Measurements from ENCODE around the gene SLK.

SLK gene

GRCh38 chr10:103936022-103936421, 30.9 kb upstream of the SLK start:
- Histone ChIP-seq H3F3A (ENCODE audit: insufficient read depth, low read length) (no peaks in the 10 kb centered on the region), H3K4me1 (ENCODE audit: low read length) (no peaks in the 10 kb centered on the region), H3K36me3 (replicated peaks; ENCODE audit: insufficient read depth, low read length) (no peaks in the 10 kb centered on the region), H2AFZ (ENCODE audit: low read length) (no peak overlapping the region), H3K9me2 (replicated peaks; ENCODE audit: insufficient read depth, low read length) (no peaks in the 10 kb centered on the region), H3K4me3 (ENCODE audit: low read length) (no peak overlapping the region), H4K20me1 (ENCODE audit: insufficient read depth, low read length) (no peaks in the 10 kb centered on the region), H3K4me2 (ENCODE audit: low read depth, low read length) (no peak overlapping the region), H3K79me2 (ENCODE audit: low read length) (no peaks in the 10 kb centered on the region), H3K27ac (ENCODE audit: low read length) (no peak overlapping the region), H3K9me3 (replicated peaks; ENCODE audit: insufficient read depth, low read length) (no peaks in the 10 kb centered on the region), H3K27me3 (replicated peaks; ENCODE audit: insufficient read depth, low read length) (no peaks in the 10 kb centered on the region), H3K9ac (ENCODE audit: low read length) (no peak overlapping the region)
- TF ChIP-seq, protein P1, sequence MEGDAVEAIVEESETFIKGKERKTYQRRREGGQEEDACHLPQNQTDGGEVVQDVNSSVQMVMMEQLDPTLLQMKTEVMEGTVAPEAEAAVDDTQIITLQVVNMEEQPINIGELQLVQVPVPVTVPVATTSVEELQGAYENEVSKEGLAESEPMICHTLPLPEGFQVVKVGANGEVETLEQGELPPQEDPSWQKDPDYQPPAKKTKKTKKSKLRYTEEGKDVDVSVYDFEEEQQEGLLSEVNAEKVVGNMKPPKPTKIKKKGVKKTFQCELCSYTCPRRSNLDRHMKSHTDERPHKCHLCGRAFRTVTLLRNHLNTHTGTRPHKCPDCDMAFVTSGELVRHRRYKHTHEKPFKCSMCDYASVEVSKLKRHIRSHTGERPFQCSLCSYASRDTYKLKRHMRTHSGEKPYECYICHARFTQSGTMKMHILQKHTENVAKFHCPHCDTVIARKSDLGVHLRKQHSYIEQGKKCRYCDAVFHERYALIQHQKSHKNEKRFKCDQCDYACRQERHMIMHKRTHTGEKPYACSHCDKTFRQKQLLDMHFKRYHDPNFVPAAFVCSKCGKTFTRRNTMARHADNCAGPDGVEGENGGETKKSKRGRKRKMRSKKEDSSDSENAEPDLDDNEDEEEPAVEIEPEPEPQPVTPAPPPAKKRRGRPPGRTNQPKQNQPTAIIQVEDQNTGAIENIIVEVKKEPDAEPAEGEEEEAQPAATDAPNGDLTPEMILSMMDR (IDR thresholded peaks at IDR 0.05; ENCODE audit: low read length) = no peak
- no peak for TF ChIP-seq EZH2phosphoT487 (IDR thresholded peaks at IDR 0.05; ENCODE audit: low read length)
- no peak for TF ChIP-seq EZH2 (optimal IDR thresholded peaks at IDR 0.05; ENCODE audit: low read depth, low read length)
- DNase-seq = no peak

DNA sequence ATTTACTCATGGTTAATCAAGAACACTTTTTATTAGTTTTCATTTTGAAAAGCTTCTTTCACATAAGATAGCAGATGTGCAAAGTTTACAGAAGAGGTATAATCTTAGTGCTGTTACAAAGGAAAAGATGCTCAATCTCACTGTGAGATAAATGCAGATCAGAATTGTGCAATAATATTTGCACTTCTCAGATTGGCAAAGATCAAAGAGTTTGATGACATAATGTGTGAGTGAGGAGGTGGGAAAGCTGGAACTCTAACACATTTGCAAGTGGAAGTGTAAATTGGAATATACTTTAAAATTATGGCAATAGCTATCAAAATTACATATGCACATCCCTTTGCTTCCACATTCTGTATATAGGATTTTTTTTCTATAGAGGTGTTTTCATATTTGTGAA, 27.4 kb upstream of the SLK start:
- no peak overlapping the region for H3K27ac ChIP-seq (ENCODE audit: low read length)
- H3K4me1 ChIP-seq (ENCODE audit: low read length) = no peaks in the 10 kb centered on the region
- no peaks in the 10 kb centered on the region for H3F3A ChIP-seq (ENCODE audit: insufficient read depth, low read length)
- no peaks in the 10 kb centered on the region for H3K79me2 ChIP-seq (ENCODE audit: low read length)
- no peaks in the 10 kb centered on the region for H3K27me3 ChIP-seq (replicated peaks; ENCODE audit: insufficient read depth, low read length)
- H3K9me2 ChIP-seq (replicated peaks; ENCODE audit: insufficient read depth, low read length) = no peaks in the 10 kb centered on the region
- H4K20me1 ChIP-seq (ENCODE audit: insufficient read depth, low read length) = no peaks in the 10 kb centered on the region
- no peak overlapping the region for H2AFZ ChIP-seq (ENCODE audit: low read length)
- no peak overlapping the region for H3K4me2 ChIP-seq (ENCODE audit: low read depth, low read length)
- no peaks in the 10 kb centered on the region for H3K9me3 ChIP-seq (replicated peaks; ENCODE audit: insufficient read depth, low read length)
- H3K36me3 ChIP-seq (replicated peaks; ENCODE audit: insufficient read depth, low read length) = no peaks in the 10 kb centered on the region
- DNase-seq = no peak
- H3K4me3 ChIP-seq (ENCODE audit: low read length) = no peak overlapping the region
- H3K9ac ChIP-seq (ENCODE audit: low read length) = no peak overlapping the region
- TF ChIP-seq EZH2phosphoT487 (IDR thresholded peaks at IDR 0.05; ENCODE audit: low read length) = no peak
- TF ChIP-seq EZH2 (optimal IDR thresholded peaks at IDR 0.05; ENCODE audit: low read depth, low read length) = no peak
- TF ChIP-seq, protein P1 (IDR thresholded peaks at IDR 0.05; ENCODE audit: low read length) = no peak

DNA sequence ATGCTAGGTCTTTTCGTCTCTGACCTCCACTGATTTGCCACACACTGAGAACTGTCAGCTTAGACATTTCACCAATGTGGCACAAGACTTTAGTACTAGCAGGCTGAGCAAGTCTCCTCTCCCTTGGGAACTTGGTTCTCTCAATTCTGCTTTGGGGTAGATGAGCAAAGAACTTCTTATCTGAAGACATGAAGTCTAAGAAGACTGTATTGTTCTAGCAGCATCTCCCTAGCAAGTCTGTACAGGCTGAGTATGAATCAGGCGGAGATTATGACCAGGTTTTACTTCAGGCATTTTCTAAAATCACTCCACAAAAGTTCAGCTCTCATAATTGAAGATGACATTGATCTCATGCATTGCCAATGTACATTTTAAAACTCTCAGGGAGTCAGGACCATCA, 25.1 kb upstream of the SLK start:
- Histone ChIP-seq H3F3A (ENCODE audit: insufficient read depth, low read length) (no peaks in the 10 kb centered on the region), H3K4me2 (ENCODE audit: low read depth, low read length) (no peak overlapping the region), H3K4me3 (ENCODE audit: low read length) (no peak overlapping the region), H3K9me3 (replicated peaks; ENCODE audit: insufficient read depth, low read length) (no peaks in the 10 kb centered on the region), H3K4me1 (ENCODE audit: low read length) (no peaks in the 10 kb centered on the region), H4K20me1 (ENCODE audit: insufficient read depth, low read length) (no peaks in the 10 kb centered on the region), H3K9ac (ENCODE audit: low read length) (no peak overlapping the region), H3K9me2 (replicated peaks; ENCODE audit: insufficient read depth, low read length) (no peaks in the 10 kb centered on the region), H3K36me3 (replicated peaks; ENCODE audit: insufficient read depth, low read length) (no peaks in the 10 kb centered on the region), H3K27ac (ENCODE audit: low read length) (no peak overlapping the region), H3K27me3 (replicated peaks; ENCODE audit: insufficient read depth, low read length) (no peaks in the 10 kb centered on the region), H2AFZ (ENCODE audit: low read length) (no peak overlapping the region), H3K79me2 (ENCODE audit: low read length) (no peaks in the 10 kb centered on the region)
- DNase-seq = no peak
- TF ChIP-seq EZH2phosphoT487 (IDR thresholded peaks at IDR 0.05; ENCODE audit: low read length) (no peak), EZH2 (optimal IDR thresholded peaks at IDR 0.05; ENCODE audit: low read depth, low read length) (no peak)
- TF ChIP-seq, protein P1 (IDR thresholded peaks at IDR 0.05; ENCODE audit: low read length) = no peak
